Measurements from ENCODE around the gene RDH14.

The RDH14 gene

DNA sequence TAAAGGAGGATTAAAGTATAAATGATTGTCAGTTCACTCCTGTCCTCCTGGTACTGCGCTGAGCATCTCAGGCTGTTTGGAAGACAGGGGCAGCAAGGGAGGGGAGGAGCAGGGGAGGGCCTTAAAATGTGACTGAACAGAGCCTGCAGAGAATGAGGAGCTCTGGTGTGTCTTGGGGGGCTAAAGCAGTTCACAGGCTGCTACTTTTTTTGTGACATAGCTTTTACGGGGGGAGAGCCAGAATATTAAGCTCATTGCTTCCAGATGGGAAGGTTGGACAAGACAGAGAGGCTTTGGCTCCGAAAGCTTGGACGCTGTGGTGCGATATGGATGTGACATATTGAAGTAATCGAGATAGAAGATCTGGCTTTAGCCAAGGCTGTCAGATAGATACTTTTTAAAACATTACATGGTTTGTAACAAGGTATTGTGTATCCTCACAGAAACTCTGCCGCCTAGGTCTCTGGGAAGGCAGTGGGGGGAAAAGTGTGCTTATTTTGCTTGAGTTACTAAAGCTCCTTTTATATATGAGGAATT, 40.5 kb downstream of the RDH14 start:
- DNase-seq: no peak

DNA sequence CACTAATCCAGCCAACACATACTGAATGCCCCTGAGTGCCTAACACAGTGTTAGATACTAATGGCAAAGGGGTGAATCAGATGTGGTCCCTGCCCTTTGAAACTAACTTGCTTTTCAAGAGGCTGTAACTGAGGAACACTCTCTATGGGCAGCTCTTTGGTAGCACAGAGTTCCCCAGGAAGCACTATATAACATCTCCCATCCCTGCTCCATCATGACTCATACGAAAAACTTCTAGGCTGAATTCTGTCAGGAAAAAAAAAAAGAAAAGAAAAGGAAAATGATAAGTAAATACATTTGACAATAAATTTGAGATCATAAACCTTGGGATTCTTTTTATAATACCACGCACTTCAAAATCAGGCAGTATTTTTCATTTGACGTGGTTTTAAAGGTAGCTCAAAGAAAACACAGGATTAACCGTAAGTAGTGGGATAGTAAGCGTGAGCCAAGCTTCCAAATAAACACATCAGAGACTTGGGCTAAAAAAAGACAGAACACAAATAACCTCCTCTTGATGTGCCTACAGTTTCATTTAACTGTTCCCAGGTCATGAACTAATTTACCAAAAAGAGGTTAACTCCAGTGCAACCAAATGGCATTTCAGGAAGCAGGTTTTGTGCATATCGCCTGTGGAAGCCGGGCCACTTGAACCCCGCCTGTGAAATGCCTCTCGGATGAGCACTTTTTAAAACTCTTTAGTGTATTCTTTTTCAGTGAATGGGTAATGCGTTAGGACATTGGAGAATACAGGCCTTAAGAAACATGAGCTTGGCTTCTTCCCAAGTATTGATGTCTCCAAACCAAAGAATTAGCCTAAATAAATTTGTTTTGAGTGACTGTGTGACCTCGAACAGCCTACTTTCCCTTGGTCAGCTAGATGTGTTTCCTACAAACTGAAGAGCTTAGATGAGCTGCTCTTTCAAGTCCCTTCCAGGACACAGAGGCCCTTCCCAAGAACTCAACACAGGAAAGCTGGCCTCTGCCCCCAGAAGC, 42.0 kb downstream of the RDH14 start:
- DNase-seq: no peak

DNA sequence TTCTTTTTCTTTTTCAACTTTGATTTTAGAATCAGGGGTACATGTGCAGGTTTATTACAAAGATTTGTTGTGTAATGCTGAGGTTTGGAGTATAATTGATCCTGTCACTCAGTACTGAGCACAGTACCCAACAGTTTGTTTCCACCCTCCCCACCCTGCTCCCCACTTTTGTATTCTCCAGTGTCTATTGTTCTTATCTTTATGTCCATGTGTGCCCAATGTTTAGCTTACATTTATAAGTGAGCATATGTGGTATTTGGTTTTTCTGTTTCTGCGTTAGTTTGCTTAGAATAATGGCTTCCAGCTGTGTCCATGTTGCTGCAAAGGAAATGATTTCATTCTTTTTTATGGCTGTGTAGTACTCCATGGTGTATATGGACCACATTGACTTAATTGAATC, 43.1 kb downstream of the RDH14 start:
- DNase-seq: no peak

DNA sequence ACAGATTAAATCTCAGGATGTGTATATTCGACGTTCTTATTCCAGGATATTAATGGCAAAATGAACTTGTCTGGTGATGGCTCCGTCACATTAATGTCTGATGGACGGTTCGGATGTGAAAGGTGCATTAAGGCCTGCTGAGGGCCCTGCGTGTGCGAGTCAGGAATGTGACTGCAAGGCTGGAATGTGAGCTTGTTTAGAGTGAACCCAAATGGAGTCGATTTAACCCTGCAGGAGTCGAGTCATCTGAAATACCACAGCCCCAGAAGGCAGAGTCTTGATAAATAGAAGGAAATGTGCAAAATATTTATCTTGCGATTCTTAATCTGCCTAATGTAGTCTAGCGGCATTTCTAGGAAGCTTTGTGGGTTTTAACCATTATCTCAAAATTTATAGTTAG, 44.3 kb downstream of the RDH14 start:
- DNase-seq: no peak

DNA sequence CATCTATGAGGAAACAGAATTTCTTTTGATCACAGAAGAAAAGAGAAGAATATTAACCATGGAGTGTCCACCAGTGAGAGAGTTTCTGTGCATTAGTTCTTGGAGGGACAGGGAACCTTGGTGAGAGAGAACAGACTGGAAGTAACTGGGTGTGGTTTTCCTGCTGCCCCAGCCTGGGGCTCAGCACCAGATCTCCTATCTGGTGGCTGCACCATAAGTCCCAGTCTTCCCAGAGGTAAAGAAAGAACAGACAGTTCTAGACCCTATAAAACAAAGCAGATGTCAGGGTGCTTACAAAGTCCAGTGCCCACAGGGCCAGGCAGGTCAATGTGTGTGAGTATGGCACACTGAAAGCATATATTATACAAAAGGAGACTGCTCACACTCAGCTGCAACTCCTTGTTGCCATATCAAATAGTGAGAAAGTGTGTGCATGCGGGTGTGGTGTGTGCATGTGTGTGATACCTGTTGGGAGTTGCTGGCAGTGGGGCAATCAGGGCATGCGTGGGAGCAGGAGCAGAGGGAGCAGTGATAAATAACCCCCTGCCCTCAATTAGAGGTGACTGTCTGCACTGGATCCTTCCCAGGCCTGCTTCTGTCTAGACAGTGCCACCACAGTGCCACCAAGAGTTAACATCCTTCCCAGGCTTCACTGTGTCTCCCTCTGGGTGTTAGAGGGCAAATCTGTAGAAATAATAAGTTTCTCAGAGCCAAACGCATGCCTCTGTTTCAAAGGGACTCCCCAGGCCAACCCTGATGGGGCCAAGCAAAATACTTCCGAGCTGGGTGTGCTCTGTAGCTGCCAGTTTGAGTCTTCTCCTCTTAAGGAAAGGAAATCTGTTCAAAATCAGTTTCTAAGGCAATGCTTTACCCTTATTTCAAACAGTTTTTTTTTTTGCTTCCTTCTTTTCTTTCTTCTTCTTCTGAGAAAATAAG, 45.7 kb downstream of the RDH14 start:
- DNase-seq: no peak

DNA sequence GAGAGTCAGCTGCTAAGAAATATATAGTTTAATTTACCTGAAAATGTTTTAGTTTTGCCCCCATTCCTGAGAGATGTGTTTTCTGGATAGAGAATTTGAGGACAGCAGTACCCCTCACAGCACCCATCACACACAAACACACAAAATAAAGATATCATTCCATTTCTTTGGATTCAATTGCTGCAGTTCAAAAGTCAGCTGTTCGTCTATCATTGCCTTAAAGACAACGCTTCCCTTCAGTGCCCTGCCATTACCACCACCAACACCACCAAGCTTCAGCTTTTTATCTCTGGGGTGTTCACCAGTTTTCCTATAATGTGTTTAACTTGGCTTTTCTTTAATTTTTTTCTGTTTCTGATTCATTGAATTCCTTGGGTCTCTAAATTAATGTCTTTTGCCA, 49.7 kb downstream of the RDH14 start:
- no peak for DNase-seq

DNA sequence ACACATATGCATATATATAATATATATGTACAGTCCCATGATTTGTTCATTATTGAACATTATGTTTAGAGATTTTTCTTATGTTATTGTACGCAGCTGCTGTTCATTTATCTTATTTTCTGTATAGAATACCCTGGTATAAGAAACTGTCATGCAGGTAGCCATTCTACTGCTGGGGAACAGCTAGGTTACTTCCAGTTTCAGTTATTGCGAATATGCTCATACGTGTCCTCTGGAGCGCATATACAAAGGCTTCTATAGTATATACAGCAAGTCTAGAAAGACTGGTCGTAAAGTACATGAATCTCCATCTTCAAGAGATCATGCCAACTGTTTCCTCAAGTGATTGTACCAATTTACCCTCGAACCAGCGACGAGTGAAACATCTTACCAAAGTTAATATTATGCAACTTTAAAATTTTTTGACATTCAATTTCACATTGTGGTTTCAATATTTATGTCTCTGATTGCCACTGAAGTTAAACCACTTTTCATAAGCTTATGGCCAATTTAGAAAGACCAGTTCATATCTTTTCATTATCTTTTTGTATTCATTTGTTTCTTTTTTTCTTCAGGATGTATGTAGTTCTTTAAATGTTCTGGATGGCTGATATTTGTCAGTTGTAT, 53.5 kb downstream of the RDH14 start:
- DNase-seq: no peak

DNA sequence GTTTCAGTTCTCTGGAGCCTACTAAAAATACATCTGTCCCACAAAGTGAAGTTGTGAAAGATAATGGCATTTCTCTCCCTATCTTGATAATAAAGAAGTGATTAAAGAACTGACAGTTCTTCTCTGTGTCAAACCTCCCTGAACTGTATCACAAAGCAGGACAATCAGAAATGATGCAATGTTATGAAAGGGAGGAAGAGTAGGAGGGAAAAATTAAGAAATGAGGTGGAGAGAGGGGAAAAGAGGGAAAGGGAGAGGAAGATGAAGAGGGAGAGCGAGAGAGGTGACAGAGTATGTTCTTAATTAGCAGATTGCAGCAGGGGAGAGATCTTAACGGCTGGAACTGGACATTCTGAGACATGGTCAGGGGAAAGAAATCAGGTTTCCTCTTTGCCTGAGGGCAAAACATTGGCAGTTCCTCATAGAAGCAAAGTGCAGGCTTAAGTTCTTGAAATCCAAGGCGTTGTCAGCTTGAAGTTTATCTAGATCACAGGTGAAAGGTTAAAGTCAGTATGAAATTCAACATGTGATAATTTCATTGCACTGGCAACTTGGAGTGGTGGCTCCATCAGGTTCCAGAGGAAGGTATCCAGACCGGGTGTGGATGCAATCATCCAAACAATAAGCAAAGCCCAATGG, 54.6 kb downstream of the RDH14 start:
- DNase-seq: no peak
